Measurements from ENCODE around the gene MZB1. TPM values are rescaled to one million over a fixed set of nuclear protein-coding genes. Genes with fewer than 3 reads are reported as not detected.

The MZB1 gene
- total and polyA plus RNA-seq, 2 of the 13 experiments (the other 11 are each of a cell fraction or from before 2014, with no cell fraction given): 0.31 to 0.40 TPM

DNA sequence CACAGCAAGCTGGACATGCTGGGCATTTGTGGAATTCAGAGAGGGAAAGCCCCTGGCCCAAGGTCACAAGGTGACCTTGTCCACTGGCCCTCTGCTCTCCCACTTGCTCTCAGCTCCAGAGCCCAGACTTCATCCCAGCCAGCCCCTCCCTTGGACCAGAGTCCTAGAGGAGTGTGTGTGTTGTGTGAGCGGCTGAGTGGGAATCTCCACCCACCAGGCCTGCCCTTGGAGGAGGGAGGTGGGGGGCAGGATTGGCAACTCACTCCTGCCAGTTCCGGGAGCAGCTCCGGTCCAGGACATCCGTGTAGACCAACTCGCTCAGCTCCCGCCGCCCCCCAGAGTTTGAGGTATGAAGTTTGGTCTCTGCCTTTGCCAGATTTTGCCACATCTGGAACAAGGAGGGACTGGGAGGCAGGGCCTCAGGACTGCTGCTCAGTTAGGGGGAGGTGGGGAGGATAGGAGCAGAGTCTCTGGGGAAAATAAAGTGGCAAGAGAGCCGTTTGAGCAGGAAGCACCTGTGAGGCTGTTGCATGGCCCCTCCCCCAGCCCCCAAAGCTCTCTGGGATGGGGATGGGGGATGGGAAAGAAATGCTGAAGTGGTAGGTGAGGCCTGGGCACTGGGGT is 1.4 kb downstream of the MZB1 start (continued):
- TF ChIP-seq, protein P1, sequence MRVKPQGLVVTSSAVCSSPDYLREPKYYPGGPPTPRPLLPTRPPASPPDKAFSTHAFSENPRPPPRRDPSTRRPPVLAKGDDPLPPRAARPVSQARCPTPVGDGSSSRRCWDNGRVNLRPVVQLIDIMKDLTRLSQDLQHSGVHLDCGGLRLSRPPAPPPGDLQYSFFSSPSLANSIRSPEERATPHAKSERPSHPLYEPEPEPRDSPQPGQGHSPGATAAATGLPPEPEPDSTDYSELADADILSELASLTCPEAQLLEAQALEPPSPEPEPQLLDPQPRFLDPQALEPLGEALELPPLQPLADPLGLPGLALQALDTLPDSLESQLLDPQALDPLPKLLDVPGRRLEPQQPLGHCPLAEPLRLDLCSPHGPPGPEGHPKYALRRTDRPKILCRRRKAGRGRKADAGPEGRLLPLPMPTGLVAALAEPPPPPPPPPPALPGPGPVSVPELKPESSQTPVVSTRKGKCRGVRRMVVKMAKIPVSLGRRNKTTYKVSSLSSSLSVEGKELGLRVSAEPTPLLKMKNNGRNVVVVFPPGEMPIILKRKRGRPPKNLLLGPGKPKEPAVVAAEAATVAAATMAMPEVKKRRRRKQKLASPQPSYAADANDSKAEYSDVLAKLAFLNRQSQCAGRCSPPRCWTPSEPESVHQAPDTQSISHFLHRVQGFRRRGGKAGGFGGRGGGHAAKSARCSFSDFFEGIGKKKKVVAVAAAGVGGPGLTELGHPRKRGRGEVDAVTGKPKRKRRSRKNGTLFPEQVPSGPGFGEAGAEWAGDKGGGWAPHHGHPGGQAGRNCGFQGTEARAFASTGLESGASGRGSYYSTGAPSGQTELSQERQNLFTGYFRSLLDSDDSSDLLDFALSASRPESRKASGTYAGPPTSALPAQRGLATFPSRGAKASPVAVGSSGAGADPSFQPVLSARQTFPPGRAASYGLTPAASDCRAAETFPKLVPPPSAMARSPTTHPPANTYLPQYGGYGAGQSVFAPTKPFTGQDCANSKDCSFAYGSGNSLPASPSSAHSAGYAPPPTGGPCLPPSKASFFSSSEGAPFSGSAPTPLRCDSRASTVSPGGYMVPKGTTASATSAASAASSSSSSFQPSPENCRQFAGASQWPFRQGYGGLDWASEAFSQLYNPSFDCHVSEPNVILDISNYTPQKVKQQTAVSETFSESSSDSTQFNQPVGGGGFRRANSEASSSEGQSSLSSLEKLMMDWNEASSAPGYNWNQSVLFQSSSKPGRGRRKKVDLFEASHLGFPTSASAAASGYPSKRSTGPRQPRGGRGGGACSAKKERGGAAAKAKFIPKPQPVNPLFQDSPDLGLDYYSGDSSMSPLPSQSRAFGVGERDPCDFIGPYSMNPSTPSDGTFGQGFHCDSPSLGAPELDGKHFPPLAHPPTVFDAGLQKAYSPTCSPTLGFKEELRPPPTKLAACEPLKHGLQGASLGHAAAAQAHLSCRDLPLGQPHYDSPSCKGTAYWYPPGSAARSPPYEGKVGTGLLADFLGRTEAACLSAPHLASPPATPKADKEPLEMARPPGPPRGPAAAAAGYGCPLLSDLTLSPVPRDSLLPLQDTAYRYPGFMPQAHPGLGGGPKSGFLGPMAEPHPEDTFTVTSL (CRISPR knock-in tag; IDR thresholded peaks at IDR 0.05; ENCODE audit: borderline replicate concordance): no peak
- TF ChIP-seq SNRNP70 (IDR thresholded peaks at IDR 0.05; ENCODE audit: low read depth, low read length) (no peak), REPIN1 (CRISPR knock-in tag; IDR thresholded peaks at IDR 0.05; ENCODE audit: borderline replicate concordance, low read depth) (no peak), FOXA1 (IDR thresholded peaks at IDR 0.05) (no peak), FOXA1 (CRISPR knock-in tag; IDR thresholded peaks at IDR 0.05) (no peak), U2AF2 (IDR thresholded peaks at IDR 0.05; ENCODE audit: low read depth, low read length) (no peak), TRIM24 (CRISPR knock-in tag; IDR thresholded peaks at IDR 0.05) (no peak), JARID2 (CRISPR knock-in tag; IDR thresholded peaks at IDR 0.05; ENCODE audit: insufficient replicate concordance) (no peak)
- TF ChIP-seq, protein P2, sequence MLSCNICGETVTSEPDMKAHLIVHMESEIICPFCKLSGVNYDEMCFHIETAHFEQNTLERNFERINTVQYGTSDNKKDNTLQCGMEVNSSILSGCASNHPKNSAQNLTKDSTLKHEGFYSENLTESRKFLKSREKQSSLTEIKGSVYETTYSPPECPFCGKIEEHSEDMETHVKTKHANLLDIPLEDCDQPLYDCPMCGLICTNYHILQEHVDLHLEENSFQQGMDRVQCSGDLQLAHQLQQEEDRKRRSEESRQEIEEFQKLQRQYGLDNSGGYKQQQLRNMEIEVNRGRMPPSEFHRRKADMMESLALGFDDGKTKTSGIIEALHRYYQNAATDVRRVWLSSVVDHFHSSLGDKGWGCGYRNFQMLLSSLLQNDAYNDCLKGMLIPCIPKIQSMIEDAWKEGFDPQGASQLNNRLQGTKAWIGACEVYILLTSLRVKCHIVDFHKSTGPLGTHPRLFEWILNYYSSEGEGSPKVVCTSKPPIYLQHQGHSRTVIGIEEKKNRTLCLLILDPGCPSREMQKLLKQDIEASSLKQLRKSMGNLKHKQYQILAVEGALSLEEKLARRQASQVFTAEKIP (CRISPR knock-in tag; IDR thresholded peaks at IDR 0.05; ENCODE audit: borderline replicate concordance): no peak
- TF ChIP-seq, protein P3, sequence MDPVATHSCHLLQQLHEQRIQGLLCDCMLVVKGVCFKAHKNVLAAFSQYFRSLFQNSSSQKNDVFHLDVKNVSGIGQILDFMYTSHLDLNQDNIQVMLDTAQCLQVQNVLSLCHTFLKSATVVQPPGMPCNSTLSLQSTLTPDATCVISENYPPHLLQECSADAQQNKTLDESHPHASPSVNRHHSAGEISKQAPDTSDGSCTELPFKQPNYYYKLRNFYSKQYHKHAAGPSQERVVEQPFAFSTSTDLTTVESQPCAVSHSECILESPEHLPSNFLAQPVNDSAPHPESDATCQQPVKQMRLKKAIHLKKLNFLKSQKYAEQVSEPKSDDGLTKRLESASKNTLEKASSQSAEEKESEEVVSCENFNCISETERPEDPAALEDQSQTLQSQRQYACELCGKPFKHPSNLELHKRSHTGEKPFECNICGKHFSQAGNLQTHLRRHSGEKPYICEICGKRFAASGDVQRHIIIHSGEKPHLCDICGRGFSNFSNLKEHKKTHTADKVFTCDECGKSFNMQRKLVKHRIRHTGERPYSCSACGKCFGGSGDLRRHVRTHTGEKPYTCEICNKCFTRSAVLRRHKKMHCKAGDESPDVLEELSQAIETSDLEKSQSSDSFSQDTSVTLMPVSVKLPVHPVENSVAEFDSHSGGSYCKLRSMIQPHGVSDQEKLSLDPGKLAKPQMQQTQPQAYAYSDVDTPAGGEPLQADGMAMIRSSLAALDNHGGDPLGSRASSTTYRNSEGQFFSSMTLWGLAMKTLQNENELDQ (CRISPR knock-in tag; IDR thresholded peaks at IDR 0.05; ENCODE audit: borderline replicate concordance): no peak
